Ishikawa (cell line): Measurements from ENCODE around the gene SDK1.

ENCODE experiments used
- CEBPB ChIP-seq: IDR thresholded peaks from 2 replicates; pipeline ENCODE4 v1.6.1; 2012
- CREB1 ChIP-seq: IDR thresholded peaks from 2 replicates; pipeline ENCODE4 v1.6.1; 2012; ENCODE audit warnings: low read depth
- EP300 ChIP-seq: IDR thresholded peaks from 2 replicates; pipeline ENCODE4 v1.6.1; 2012; ENCODE audit warnings: borderline replicate concordance
- FOXM1 ChIP-seq: IDR thresholded peaks from 2 replicates; pipeline ENCODE4 v1.6.1; 2012; ENCODE audit warnings: low read depth, borderline replicate concordance
- MAX ChIP-seq: IDR thresholded peaks from 2 replicates; pipeline ENCODE4 v1.6.1; 2012
- NFIC ChIP-seq: IDR thresholded peaks from 2 replicates; pipeline ENCODE4 v1.6.1; 2012
- RAD21 ChIP-seq: IDR thresholded peaks from 2 replicates; pipeline ENCODE4 v1.6.1; 2012; ENCODE audit warnings: low read depth
- REST ChIP-seq: IDR thresholded peaks from 2 replicates; pipeline ENCODE4 v1.6.1; 2012; ENCODE audit warnings: low read depth, mild to moderate bottlenecking
- TAF1 ChIP-seq: IDR thresholded peaks from 2 replicates; pipeline ENCODE4 v1.6.1; 2012; ENCODE audit warnings: low read depth, mild to moderate bottlenecking
- TCF12 ChIP-seq: IDR thresholded peaks from 2 replicates; pipeline ENCODE4 v1.6.1; 2012; ENCODE audit warnings: low read depth
- TEAD4 ChIP-seq: IDR thresholded peaks from 2 replicates; pipeline ENCODE4 v1.6.1; 2012
- USF1 ChIP-seq: IDR thresholded peaks from 2 replicates; pipeline ENCODE4 v1.6.1; 2012
- ZBTB7A ChIP-seq: IDR thresholded peaks from 2 replicates; pipeline ENCODE4 v1.6.1; 2012; ENCODE audit warnings: low read depth

- no peak for TF ChIP-seq RAD21
- TF ChIP-seq CEBPB, result no peak
- no peak for TF ChIP-seq REST
- no peak for TF ChIP-seq EP300
- no peak for TF ChIP-seq ZBTB7A
- TF ChIP-seq TEAD4, result no peak
- no peak for TF ChIP-seq TAF1
- TF ChIP-seq NFIC, result no peak
- no peak for TF ChIP-seq USF1
- TF ChIP-seq CREB1, result no peak
- TF ChIP-seq TCF12, result no peak
- no peak for TF ChIP-seq MAX
- TF ChIP-seq FOXM1, result no peak
Observed at GRCh38 chr7:4196121-4196819, 895.2 kb downstream of the SDK1 start.
